IPS-18a (cell line): ENCODE results near the gene CUL9.
A peak's percentile ranks its signal among the peaks of the same experiment; 100 is the strongest.
"Not testable (repeated sequence)": the region's sequence is repeated elsewhere in the genome, so short reads cannot be mapped to it uniquely, and the experiment has no call there.

Source experiments
- H3K27ac ChIP-seq: one replicate; pipeline ENCODE4 v1.5.1; 2013; ENCODE audit warnings: low read length
- H3K27me3 ChIP-seq: one replicate; pipeline ENCODE4 v1.6.1; 2013; ENCODE audit warnings: mild to moderate bottlenecking, low read length; ENCODE audit not compliant: control insufficient read depth, insufficient read depth
- H3K36me3 ChIP-seq: one replicate; pipeline ENCODE4 v1.6.1; 2013; ENCODE audit warnings: low read depth, low read length; ENCODE audit not compliant: control insufficient read depth
- H3K4me1 ChIP-seq: one replicate; pipeline ENCODE4 v1.6.1; 2013; ENCODE audit warnings: low read depth, low read length; ENCODE audit not compliant: control insufficient read depth
- H3K4me3 ChIP-seq: one replicate; pipeline ENCODE4 v1.5.1; 2013; ENCODE audit warnings: low read length
- H3K9ac ChIP-seq: one replicate; pipeline ENCODE4 v1.6.1; 2013; ENCODE audit warnings: mild to moderate bottlenecking, low read length, moderate library complexity
- H3K9me3 ChIP-seq: one replicate; pipeline ENCODE4 v1.6.1; 2013; ENCODE audit warnings: low read depth, low read length; ENCODE audit not compliant: control insufficient read depth

Gene CUL9

DNA sequence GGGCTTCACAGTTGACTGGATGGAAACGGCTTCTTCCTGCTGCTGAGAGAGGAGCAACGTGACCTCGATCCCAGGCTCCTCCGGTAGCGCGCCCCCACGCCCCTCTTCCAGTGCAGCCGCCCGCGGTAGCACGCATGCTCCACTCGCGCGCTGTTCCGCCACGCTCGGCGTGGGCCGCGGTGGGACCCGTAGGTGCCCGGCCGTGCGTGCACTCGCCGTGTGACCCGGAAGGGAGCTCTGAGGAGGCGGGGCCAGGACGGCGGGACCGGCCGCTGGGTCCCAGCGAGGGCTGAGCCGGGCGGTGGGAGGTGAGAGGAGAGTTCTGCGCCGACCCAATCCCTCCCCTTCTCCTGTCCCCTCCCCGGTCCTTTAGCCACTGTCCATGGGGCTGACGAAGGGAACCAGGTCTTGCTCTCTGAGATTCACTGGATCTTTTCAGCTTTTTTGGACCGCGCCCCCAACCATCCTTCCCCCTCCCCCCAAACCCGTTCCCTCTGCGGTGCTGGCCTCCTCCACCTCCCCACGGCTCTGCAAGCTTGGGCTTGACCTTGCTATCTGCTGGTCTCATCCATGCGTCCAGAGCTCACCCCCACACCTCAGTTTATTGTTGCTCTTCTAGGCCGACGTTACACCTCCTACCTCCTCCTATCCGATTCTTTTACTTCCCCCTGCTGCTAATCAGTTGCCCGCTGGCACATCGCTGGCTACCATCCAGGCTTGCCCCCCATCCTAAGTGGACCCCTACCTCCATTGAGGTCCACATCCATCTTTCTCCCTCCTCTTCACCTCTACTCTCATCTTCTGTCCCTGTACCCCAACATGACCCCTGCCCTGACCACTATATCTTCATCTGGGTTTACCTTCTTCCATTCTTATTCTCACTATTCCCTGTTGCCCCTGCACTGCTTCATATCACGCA lies at the start of gene CUL9:
Gene CUL9, plus strand, starts transcription at position 255 of the 919 bp plus-strand sequence. CDS start 2,115 bp downstream, outside the sequence.
- peak within 1 kb of the TSS; percentile 77 for H3K4me3 ChIP-seq
- peaks cover 13% of the 10 kb centered on the region for H3K36me3 ChIP-seq
- no peaks in the 10 kb centered on the region for H3K27me3 ChIP-seq
- H3K9me3 ChIP-seq = no peaks in the 10 kb centered on the region
- H3K9ac ChIP-seq = peak within 1 kb of the TSS; percentile 56
- no peak within 1 kb of the TSS for H3K27ac ChIP-seq
- peaks cover 6% of the 10 kb centered on the region for H3K4me1 ChIP-seq

DNA sequence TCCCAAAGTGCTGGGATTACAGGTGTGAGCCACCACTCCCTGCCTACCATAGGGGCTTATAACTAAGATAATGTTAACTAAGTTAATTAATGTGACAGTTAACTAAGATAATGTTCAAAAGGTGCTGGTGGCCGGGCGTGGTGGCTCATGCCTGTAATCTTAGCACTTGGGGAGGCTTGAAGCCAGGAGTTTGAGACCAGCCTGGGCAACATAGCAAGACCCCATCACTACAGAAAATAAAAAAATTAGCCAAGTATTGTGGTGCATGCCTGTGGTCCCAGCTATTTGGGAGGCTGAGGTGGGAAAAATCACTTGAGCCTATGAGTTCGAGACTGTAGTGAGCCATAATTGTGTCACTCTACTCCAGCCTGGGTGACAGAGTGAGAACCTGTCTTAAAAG lies 43.7 kb upstream of the CUL9 start:
- peaks cover 3% of the 10 kb centered on the region for H3K36me3 ChIP-seq
- no peak overlapping the region for H3K4me3 ChIP-seq
- H3K9ac ChIP-seq = no peak overlapping the region
- no peaks in the 10 kb centered on the region for H3K9me3 ChIP-seq
- H3K27ac ChIP-seq = no peak overlapping the region
- no peaks in the 10 kb centered on the region for H3K27me3 ChIP-seq
- peaks cover 6% of the 10 kb centered on the region for H3K4me1 ChIP-seq

DNA sequence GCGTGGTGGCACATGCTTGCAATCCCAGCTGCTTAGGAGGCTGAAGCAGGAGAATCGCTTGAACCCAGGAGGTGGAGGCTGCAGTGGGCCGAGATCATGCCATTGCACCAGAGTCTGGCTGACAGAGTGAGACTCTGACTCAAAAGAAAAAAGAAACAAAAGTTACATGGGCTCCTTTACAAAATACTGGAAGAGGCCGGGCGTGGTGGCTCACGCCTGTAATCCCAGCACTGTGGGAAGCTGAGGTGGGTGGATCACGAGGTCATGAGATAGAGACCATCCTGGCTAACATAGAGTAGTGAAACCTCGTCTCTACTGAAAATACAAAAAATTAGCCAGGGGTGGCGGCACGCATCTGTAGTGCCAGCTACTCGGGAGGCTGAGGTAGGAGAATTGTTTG lies 42.0 kb upstream of the CUL9 start:
- H3K27me3 ChIP-seq, H3K27ac ChIP-seq, H3K4me3 ChIP-seq, H3K36me3 ChIP-seq, H3K9ac ChIP-seq, H3K9me3 ChIP-seq, H3K4me1 ChIP-seq: not testable (repeated sequence)

DNA sequence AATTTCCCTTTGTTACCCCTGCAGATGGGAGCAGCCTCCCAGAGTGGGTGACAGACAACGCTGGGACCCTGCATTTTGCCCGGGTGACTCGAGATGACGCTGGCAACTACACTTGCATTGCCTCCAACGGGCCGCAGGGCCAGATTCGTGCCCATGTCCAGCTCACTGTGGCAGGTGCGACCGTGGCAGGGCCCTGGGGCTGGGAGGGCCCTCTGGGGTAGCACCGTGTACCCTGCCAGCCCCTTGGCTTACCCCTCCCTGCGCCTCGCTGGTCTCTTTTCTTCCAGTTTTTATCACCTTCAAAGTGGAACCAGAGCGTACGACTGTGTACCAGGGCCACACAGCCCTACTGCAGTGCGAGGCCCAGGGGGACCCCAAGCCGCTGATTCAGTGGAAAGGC lies 40.4 kb upstream of the CUL9 start:
- Histone ChIP-seq H3K4me3 (no peak overlapping the region), H3K4me1 (peaks cover 6% of the 10 kb centered on the region), H3K9me3 (no peaks in the 10 kb centered on the region), H3K27ac (no peak overlapping the region), H3K36me3 (peaks cover 6% of the 10 kb centered on the region), H3K27me3 (no peaks in the 10 kb centered on the region), H3K9ac (no peak overlapping the region)

DNA sequence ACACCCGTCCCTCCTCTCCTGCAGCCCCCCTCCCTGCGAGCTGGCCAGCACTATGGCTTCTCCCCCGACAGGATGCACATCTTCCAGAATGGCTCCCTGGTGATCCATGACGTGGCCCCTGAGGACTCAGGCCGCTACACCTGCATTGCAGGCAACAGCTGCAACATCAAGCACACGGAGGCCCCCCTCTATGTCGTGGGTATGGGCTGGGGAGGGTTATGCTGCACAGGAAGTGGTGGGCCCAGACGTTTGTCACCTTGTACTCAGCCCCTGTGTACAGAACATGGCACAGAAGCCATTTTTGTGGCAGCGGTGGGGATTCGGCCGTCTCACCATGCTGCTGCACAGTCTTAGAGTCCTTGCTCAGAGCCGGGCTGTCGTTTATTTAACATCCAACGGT lies 39.9 kb upstream of the CUL9 start:
- no peaks in the 10 kb centered on the region for H3K9me3 ChIP-seq
- no peak overlapping the region for H3K4me3 ChIP-seq
- H3K4me1 ChIP-seq = peaks cover 6% of the 10 kb centered on the region
- no peak overlapping the region for H3K27ac ChIP-seq
- H3K36me3 ChIP-seq = peaks cover 6% of the 10 kb centered on the region
- H3K9ac ChIP-seq = no peak overlapping the region
- H3K27me3 ChIP-seq = no peaks in the 10 kb centered on the region

DNA sequence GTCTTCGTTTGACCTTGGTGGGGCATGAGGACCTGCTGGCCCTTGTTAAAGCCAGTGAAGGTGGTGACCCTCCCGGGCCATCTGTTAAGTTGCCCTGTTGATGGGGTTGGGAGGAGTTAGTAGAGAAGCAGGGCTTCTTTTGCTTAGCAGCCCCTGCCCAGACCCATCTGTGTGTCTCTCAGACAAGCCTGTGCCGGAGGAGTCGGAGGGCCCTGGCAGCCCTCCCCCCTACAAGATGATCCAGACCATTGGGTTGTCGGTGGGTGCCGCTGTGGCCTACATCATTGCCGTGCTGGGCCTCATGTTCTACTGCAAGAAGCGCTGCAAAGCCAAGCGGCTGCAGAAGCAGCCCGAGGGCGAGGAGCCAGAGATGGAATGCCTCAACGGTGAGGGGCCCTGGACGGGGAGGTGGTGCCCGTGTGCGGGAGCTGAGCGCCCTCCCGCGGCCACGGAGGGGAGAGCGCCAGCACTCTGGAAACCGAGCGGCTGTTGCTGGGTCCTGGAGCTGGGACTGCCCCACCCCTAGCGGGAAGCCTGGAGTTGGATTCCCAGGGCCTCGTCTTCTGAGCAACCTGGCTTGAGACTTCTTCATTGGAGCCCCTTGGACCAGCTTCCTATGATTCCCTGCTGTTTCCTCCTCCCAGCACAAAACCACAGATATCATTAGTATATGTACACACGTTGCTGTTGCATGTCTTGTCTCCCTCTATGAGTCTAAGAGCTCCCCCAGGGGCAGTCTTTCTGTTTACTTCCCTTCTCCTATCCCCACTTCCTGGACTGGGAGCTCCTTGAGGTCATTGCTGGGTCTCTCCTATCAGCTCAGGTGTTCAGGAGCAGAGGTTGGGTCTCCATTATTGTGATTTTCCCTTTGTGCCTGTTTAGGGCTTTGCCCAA lies 38.5 kb upstream of the CUL9 start:
- peak overlapping the region; percentile 5 for H3K9ac ChIP-seq
- H3K4me1 ChIP-seq = peaks cover 6% of the 10 kb centered on the region
- H3K9me3 ChIP-seq = no peaks in the 10 kb centered on the region
- peaks cover 6% of the 10 kb centered on the region for H3K36me3 ChIP-seq
- H3K27ac ChIP-seq = no peak overlapping the region
- H3K4me3 ChIP-seq = no peak overlapping the region
- H3K27me3 ChIP-seq = no peaks in the 10 kb centered on the region

DNA sequence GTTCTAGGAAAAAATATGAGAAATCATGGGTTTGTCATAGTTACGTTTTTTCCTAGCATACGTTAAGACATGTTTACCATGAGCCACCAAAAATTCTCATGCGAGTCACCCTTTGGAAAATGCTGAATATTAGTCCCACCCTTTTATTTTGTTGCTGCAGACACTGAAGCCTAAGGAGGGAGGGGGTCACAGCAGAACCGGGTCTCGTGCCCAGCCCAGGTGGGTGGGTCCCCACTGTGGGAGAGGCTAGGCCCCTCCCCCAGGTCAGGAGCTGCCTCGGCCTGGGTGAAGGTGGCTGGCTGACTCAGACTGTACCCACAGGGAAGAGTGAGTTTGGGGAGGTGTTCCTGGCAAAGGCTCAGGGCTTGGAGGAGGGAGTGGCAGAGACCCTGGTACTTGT lies 37.1 kb upstream of the CUL9 start:
- no peak overlapping the region for H3K9ac ChIP-seq
- no peak overlapping the region for H3K4me3 ChIP-seq
- H3K4me1 ChIP-seq = peaks cover 6% of the 10 kb centered on the region
- H3K36me3 ChIP-seq = peaks cover 6% of the 10 kb centered on the region
- H3K27me3 ChIP-seq = no peaks in the 10 kb centered on the region
- H3K27ac ChIP-seq = no peak overlapping the region
- H3K9me3 ChIP-seq = no peaks in the 10 kb centered on the region

DNA sequence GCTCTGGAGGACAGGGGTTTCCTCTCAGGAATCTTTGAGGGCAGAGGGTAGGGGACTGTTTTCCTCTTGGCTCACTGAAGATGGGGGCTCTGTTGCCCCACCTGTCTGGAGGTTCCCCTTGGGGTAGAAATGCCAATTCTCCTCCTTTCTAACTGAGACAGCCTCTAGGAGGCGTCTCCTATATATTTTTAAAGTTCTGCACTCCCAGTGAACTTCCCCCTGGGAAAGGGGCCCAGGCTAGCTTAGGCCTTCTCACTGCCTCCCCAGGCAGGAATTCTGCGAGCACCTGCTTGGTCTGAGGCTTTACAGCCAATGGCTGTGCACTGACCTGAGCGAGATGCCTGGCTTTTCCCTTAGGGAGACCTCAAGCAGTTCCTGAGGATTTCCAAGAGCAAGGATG lies 35.7 kb upstream of the CUL9 start:
- H3K9me3 ChIP-seq = no peaks in the 10 kb centered on the region
- H3K27me3 ChIP-seq = no peaks in the 10 kb centered on the region
- H3K4me3 ChIP-seq = no peak overlapping the region
- no peak overlapping the region for H3K27ac ChIP-seq
- peaks cover 6% of the 10 kb centered on the region for H3K4me1 ChIP-seq
- peaks cover 4% of the 10 kb centered on the region for H3K36me3 ChIP-seq
- no peak overlapping the region for H3K9ac ChIP-seq

DNA sequence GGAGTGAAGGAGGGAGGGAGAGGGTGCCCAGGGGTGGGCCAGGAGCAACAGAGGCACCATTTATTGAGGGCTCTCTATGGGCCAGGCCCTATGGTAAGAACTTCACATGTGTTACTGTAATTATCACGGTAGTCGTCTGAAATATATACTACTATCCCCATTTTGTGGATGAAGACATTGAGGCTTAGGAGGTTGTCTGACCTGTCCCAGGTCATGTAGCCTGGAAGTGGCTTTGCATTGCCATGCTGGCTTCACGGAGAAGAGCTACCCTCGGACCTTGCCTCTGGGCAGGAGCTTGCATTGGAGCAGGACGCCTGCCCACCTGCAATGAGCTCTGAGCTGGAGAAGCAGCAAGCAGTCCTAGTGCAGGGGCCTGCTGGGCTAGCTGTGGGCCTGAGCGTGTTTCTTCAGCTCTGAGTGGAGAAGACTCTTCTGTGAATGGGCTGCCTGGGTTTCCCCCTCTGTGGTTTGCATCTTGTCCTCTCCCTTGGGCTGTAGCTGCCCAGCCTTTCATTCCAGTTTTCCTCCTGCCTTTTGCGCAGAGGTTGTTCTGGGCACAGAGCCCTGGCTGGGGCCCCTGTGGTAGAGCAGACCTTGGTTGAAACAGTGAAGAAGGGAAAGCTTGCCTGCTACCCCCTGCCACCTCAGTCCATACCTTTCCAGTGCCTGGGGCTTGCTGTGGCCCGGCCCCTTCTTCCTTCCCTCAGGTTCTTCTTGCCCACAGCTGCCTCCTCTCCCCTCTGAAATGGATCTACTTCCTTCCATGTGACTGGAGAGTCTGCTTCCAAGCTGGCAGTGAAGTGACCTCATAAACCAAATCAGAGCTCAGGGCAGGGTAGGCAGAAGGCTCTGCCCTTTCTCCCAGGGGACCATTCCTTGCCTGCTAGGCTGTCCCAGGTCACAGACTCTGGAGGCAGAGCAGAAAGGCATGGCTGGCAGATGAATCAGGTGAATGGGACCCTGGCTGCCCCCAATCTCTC lies 35.0 kb upstream of the CUL9 start:
- Histone ChIP-seq H3K27me3 (no peaks in the 10 kb centered on the region), H3K9ac (no peak overlapping the region), H3K36me3 (peaks cover 3% of the 10 kb centered on the region), H3K4me3 (no peak overlapping the region), H3K27ac (no peak overlapping the region), H3K9me3 (no peaks in the 10 kb centered on the region), H3K4me1 (peaks cover 6% of the 10 kb centered on the region)

DNA sequence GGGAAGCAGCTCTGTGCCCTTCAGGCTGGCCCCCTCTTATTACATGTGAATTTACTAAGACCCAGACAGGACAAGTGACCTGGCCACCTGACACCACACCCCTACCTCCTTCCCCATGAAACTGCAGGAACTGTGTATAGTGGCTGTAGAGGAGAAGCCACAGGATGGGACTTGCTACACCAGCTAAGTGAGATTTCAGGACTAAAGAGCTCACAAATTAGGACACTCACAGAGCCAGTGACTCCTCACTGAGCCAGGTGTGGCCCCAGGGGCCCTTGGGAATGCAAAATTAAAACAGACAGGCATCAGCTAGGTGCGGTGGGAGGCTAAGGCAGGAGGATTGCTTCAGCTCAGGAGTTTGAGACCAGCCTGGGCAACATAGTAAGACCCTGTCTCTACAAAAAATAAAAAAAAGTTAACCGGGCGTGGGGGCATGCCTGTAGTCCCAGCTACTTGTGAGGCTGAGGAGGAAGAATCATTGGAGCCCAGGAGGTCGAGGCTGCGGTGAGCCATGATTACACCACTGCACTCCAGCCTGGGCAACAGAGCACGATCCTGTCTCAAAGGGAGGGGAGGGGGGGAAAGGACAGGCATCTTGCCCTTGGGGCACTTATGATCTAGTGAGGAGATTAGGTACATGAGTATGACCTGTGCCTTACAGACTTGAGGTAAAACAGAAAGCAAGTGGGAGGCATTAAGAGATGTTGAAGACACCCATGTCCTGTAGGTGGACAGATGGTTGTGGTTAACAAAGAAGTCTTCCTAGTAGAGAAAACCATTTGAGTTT lies 34.1 kb upstream of the CUL9 start:
- Histone ChIP-seq H3K27ac (no peak overlapping the region), H3K4me1 (peaks cover 5% of the 10 kb centered on the region), H3K9ac (no peak overlapping the region), H3K27me3 (no peaks in the 10 kb centered on the region), H3K36me3 (peaks cover 3% of the 10 kb centered on the region), H3K9me3 (no peaks in the 10 kb centered on the region), H3K4me3 (no peak overlapping the region)
